Neural cell (in vitro differentiated cells): ENCODE data around the gene OR8B4. TPM values are rescaled to one million over a fixed set of nuclear protein-coding genes. Genes with fewer than 3 reads are reported as not detected.

Experiments used
- H2AFZ ChIP-seq: fragments of 200-600, 300-800 bp; sonication (generic), shearing (Covaris generic); 2 replicates; pipeline ENCODE4 v1.6.0; 2014; ENCODE audit warnings: low read depth, mild to moderate bottlenecking, antibody characterized with exemption, low read length, moderate library complexity
- H3F3A ChIP-seq: fragments of 200-600 bp; shearing (Covaris generic); 2 replicates; pipeline ENCODE4 v1.6.1; 2016; ENCODE audit warnings: mild to moderate bottlenecking, moderate library complexity, mixed read lengths, antibody characterized with exemption, low read length; ENCODE audit not compliant: insufficient read depth, poor library complexity, severe bottlenecking
- H3K27ac ChIP-seq: fragments of 200-600, 300-800 bp; sonication (generic), shearing (Covaris generic); 2 replicates; pipeline ENCODE4 v1.5.1; 2014; ENCODE audit warnings: mild to moderate bottlenecking, low read length, moderate library complexity
- H3K27me3 ChIP-seq: fragments of 300-800, 200-600 bp; sonication (generic), shearing (Covaris generic); 2 replicates; pipeline ENCODE4 v1.6.0; 2014; ENCODE audit warnings: mild to moderate bottlenecking, low read depth, low read length, moderate library complexity; ENCODE audit not compliant: insufficient read depth
- H3K36me3 ChIP-seq: fragments of 300-800, 200-600 bp; sonication (generic), shearing (Covaris generic); 2 replicates; pipeline ENCODE4 v1.5.1; 2014; ENCODE audit warnings: mild to moderate bottlenecking, antibody characterized with exemption, low read length, moderate library complexity; ENCODE audit not compliant: insufficient read depth
- H3K4me2 ChIP-seq: fragments of 300-800, 200-600 bp; sonication (generic), shearing (Covaris generic); 2 replicates; pipeline ENCODE4 v1.6.0; 2014; ENCODE audit warnings: mild to moderate bottlenecking, low read length
- H3K4me3 ChIP-seq: fragments of 300-800, 200-600 bp; sonication (generic), shearing (Covaris generic); 2 replicates; pipeline ENCODE4 v1.5.1; 2014; ENCODE audit warnings: mild to moderate bottlenecking, low read length, moderate library complexity
- H3K79me2 ChIP-seq: fragments of 200-600 bp; shearing (Covaris generic); replicated peaks from 2 replicates; pipeline ENCODE4 v1.6.0; 2014; ENCODE audit warnings: mild to moderate bottlenecking, low read length, moderate library complexity; ENCODE audit not compliant: insufficient read depth
- H3K9ac ChIP-seq: fragments of 300-800, 200-600 bp; sonication (generic), shearing (Covaris generic); 2 replicates; pipeline ENCODE4 v1.6.1; 2016; ENCODE audit warnings: mild to moderate bottlenecking, low read length, mixed read lengths
- H3K9me2 ChIP-seq: fragments of 200-600 bp; shearing (Covaris generic); 2 replicates; pipeline ENCODE4 v1.6.1; 2016; ENCODE audit warnings: mild to moderate bottlenecking, low read length, mixed read lengths; ENCODE audit not compliant: insufficient read depth
- H3K9me3 ChIP-seq: fragments of 200-600, 300-800 bp; sonication (generic), shearing (Covaris generic); 2 replicates; pipeline ENCODE4 v1.6.1; 2016; ENCODE audit warnings: mild to moderate bottlenecking, mixed run types, low read length, moderate library complexity, mixed read lengths
- H4K20me1 ChIP-seq: fragments of 200-600 bp; shearing (Covaris generic); 2 replicates; pipeline ENCODE4 v1.6.1; 2016; ENCODE audit warnings: mild to moderate bottlenecking, mixed run types; ENCODE audit not compliant: insufficient read depth
- EP300 ChIP-seq: fragments of 450-650 bp; conservative IDR thresholded peaks from 2 replicates; pipeline ENCODE4 v1.6.1; 2014; ENCODE audit warnings: antibody characterized with exemption, mild to moderate bottlenecking, moderate library complexity; ENCODE audit not compliant: poor library complexity, severe bottlenecking
- EZH2 ChIP-seq: fragments of 200-600, 300-800 bp; shearing (Covaris generic), sonication (generic); IDR thresholded peaks from 2 replicates; pipeline ENCODE4 v1.6.1; 2014; ENCODE audit warnings: antibody characterized with exemption, low read length, borderline replicate concordance, mild to moderate bottlenecking; ENCODE audit not compliant: insufficient read depth, poor library complexity, severe bottlenecking
- MXI1 ChIP-seq: fragments of 450-650 bp; conservative IDR thresholded peaks from 2 replicates; pipeline ENCODE4 v1.6.1; 2014; ENCODE audit warnings: antibody characterized with exemption, mild to moderate bottlenecking; ENCODE audit not compliant: poor library complexity, severe bottlenecking
- POLR2AphosphoS5 ChIP-seq: IDR thresholded peaks from 2 replicates; pipeline ENCODE4 v1.6.1; 2012
- RAD21 ChIP-seq: fragments of 450-650 bp; conservative IDR thresholded peaks from 2 replicates; pipeline ENCODE4 v1.6.1; 2014; ENCODE audit warnings: antibody characterized with exemption, mild to moderate bottlenecking, moderate library complexity
- SMC3 ChIP-seq: fragments of 450-650 bp; conservative IDR thresholded peaks from 2 replicates; pipeline ENCODE4 v1.6.1; 2014; ENCODE audit warnings: antibody characterized with exemption, mild to moderate bottlenecking, moderate library complexity; ENCODE audit not compliant: poor library complexity
- TAF1 ChIP-seq: IDR thresholded peaks from 2 replicates; pipeline ENCODE4 v1.6.1; 2012; ENCODE audit warnings: low read depth
- polyA plus RNA-seq: library from polyadenylated mRNA; depleted of rRNA; stranded (reverse); fragments of >200 nt; gene quantifications from 2 replicates; pipeline ENCODE4 v1.2.3, GENCODE V29; 2014
- TF ChIP-seq, protein P1 (sequence below): fragments of 450-650 bp; IDR thresholded peaks from 2 replicates; pipeline ENCODE4 v1.5.1; 2014; ENCODE audit warnings: antibody characterized with exemption, mild to moderate bottlenecking, moderate library complexity; ENCODE audit not compliant: poor library complexity, severe bottlenecking
- TF ChIP-seq, protein P2 (sequence below): IDR thresholded peaks from 2 replicates; pipeline ENCODE4 v1.6.1; 2012; ENCODE audit warnings: borderline replicate concordance

Gene OR8B4
- polyA plus RNA-seq, 1 donor from 2014 or later = not detected

DNA sequence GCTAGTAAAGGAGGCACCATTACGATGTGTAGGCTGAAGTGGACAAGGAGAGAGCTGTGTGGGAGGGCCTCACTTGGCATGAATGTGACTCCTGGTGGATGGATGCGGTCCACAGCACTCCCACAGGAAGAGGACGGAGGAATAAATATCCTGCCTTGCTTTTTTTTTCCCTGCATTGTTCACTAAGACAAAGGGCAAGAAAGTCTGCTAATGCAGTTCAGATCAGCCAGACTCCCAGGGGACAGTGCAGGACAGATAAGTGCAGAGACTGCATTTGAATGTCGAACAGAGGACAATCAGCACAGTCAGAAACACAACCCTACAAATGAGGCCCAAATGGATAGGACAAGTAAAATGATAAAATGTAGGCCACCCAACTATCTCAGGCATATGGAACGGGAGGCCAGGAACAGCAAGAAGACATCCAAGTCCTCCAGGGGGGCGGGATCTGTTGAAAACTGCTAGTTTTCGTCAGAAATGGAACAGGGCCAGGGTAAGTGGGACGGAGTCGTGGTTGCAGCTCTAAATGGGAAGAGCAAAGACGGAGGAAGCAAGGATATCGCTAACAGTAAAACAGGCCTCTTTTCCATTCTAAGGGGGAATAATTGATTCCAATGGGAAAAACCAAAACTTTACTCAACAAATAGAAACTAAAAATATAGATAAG, 46.0 kb upstream of the OR8B4 start:
- H3K27me3 ChIP-seq = no peaks in the 10 kb centered on the region
- H3K9me2 ChIP-seq = no peaks in the 10 kb centered on the region
- H3K79me2 ChIP-seq = no peaks in the 10 kb centered on the region
- H3K9me3 ChIP-seq = no peaks in the 10 kb centered on the region
- H4K20me1 ChIP-seq = no peaks in the 10 kb centered on the region
- no peaks in the 10 kb centered on the region for H3F3A ChIP-seq
- no peak for TF ChIP-seq EZH2
- TF ChIP-seq, protein P1, sequence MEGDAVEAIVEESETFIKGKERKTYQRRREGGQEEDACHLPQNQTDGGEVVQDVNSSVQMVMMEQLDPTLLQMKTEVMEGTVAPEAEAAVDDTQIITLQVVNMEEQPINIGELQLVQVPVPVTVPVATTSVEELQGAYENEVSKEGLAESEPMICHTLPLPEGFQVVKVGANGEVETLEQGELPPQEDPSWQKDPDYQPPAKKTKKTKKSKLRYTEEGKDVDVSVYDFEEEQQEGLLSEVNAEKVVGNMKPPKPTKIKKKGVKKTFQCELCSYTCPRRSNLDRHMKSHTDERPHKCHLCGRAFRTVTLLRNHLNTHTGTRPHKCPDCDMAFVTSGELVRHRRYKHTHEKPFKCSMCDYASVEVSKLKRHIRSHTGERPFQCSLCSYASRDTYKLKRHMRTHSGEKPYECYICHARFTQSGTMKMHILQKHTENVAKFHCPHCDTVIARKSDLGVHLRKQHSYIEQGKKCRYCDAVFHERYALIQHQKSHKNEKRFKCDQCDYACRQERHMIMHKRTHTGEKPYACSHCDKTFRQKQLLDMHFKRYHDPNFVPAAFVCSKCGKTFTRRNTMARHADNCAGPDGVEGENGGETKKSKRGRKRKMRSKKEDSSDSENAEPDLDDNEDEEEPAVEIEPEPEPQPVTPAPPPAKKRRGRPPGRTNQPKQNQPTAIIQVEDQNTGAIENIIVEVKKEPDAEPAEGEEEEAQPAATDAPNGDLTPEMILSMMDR = no peak
- no peak for TF ChIP-seq MXI1
- TF ChIP-seq TAF1 = no peak
- TF ChIP-seq EP300 = no peak
- TF ChIP-seq, protein P2, sequence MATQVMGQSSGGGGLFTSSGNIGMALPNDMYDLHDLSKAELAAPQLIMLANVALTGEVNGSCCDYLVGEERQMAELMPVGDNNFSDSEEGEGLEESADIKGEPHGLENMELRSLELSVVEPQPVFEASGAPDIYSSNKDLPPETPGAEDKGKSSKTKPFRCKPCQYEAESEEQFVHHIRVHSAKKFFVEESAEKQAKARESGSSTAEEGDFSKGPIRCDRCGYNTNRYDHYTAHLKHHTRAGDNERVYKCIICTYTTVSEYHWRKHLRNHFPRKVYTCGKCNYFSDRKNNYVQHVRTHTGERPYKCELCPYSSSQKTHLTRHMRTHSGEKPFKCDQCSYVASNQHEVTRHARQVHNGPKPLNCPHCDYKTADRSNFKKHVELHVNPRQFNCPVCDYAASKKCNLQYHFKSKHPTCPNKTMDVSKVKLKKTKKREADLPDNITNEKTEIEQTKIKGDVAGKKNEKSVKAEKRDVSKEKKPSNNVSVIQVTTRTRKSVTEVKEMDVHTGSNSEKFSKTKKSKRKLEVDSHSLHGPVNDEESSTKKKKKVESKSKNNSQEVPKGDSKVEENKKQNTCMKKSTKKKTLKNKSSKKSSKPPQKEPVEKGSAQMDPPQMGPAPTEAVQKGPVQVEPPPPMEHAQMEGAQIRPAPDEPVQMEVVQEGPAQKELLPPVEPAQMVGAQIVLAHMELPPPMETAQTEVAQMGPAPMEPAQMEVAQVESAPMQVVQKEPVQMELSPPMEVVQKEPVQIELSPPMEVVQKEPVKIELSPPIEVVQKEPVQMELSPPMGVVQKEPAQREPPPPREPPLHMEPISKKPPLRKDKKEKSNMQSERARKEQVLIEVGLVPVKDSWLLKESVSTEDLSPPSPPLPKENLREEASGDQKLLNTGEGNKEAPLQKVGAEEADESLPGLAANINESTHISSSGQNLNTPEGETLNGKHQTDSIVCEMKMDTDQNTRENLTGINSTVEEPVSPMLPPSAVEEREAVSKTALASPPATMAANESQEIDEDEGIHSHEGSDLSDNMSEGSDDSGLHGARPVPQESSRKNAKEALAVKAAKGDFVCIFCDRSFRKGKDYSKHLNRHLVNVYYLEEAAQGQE = no peak
- TF ChIP-seq POLR2AphosphoS5 = no peak
- TF ChIP-seq SMC3 = no peak
- TF ChIP-seq RAD21 = no peak
- H3K9ac ChIP-seq = no peak overlapping the region
- H3K4me3 ChIP-seq = no peak overlapping the region
- H3K36me3 ChIP-seq = no peaks in the 10 kb centered on the region
- H2AFZ ChIP-seq = no peak overlapping the region
- no peak overlapping the region for H3K27ac ChIP-seq
- H3K4me2 ChIP-seq = no peak overlapping the region

DNA sequence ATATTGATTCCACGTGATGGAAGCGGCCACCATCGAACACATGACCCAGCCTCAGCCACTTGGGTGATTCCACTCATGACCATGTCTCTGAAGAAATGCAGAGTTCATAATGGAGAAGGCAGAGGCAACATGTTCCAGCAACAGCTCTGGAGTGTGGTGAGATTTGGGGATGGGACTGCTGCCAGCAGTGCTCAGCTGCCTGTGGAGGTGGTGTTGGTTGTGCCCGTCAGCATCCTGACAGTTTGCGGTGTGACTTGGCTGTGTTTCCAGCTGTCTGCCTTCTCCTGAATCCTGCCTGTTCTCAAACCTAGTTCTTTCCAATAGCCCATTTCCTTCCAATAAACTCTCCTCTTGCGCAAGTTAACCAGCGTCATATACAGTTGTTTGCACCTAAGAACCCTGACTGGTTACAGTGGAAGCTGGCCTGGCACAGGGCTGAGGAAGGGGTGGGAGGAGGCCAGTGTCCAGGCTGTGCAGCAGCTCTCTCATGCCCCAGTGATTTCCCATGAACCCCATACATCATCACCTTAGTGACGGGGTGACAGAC, 42.8 kb upstream of the OR8B4 start:
- Histone ChIP-seq H3K4me3 (no peak overlapping the region), H3K27ac (no peak overlapping the region)
- no peak for TF ChIP-seq RAD21
- TF ChIP-seq, protein P1 = no peak
- TF ChIP-seq SMC3 = no peak
- TF ChIP-seq, protein P2 = no peak
- TF ChIP-seq MXI1 = no peak
- no peak for TF ChIP-seq TAF1
- no peak for TF ChIP-seq POLR2AphosphoS5
- TF ChIP-seq EP300 = no peak
- no peak for TF ChIP-seq EZH2

More for the DNA sequence above, 42.8 kb upstream of the OR8B4 start:
- Histone ChIP-seq H3K9ac (no peak overlapping the region), H3K27me3 (no peaks in the 10 kb centered on the region), H3K36me3 (no peaks in the 10 kb centered on the region), H2AFZ (no peak overlapping the region), H3F3A (no peaks in the 10 kb centered on the region), H3K79me2 (no peaks in the 10 kb centered on the region), H3K4me2 (no peak overlapping the region), H4K20me1 (no peaks in the 10 kb centered on the region), H3K9me3 (no peaks in the 10 kb centered on the region), H3K9me2 (no peaks in the 10 kb centered on the region)
